GM12878 (cell line): ENCODE results near the gene CACNA2D3. TPM values are rescaled to one million over a fixed set of nuclear protein-coding genes. Genes with fewer than 3 reads are reported as not detected.

Experiments
- ATAC-seq: fragments of 200-7000 bp; cut with Tn5 transposase; 3 replicates; pipeline ENCODE4 v1.9.1; 2020; ENCODE audit warnings: mild to moderate bottlenecking, moderate library complexity
- BruUV-seq: library from RNA; stranded (reverse); fragments of 400-500 nt; replicated peaks from 2 replicates; lab custom pipeline; 2021; lab: Mats Ljungman, UMichigan
- CTCF ChIA-PET: fragments of 300-600 bp; sonication (Branson Sonifier 250); formaldehyde crosslinking; extraction: SDS; loops from one replicate; lab custom pipeline; 2021; ENCODE audit warnings: inconsistent platforms; lab: Yijun Ruan, JAX
- POLR2A ChIA-PET: fragments of 350-600 bp; formaldehyde crosslinking; extraction: SDS; loops from one replicate; lab custom pipeline; 2021; ENCODE audit warnings: inconsistent platforms; lab: Charles Lee
- RAD21 ChIA-PET: fragments of 300-600 bp; sonication (Branson Sonifier 250); formaldehyde crosslinking; loops from one replicate; lab custom pipeline; 2023; ENCODE audit warnings: antibody characterized with exemption; ENCODE audit not compliant: unreplicated experiment; lab: Charles Lee
- SMC1A ChIA-PET: fragments of 300-600 bp; sonication (Branson Sonifier 250); formaldehyde crosslinking; loops from one replicate; lab custom pipeline; 2023; ENCODE audit not compliant: unreplicated experiment, uncharacterized antibody; lab: Charles Lee
- DNase-seq: peaks from one replicate; pipeline ENCODE4 v3.0.0-alpha.2; 2011; ENCODE audit warnings: low read depth, low spot score
- FAIRE-seq: peaks from 3 replicates; lab custom pipeline; 2011; peaks lifted over from hg19 to GRCh38; lab: Jason Lieb, UNC
- H2AFZ ChIP-seq: 2 replicates; pipeline ENCODE4 v1.6.0; 2011; ENCODE audit warnings: low read depth, low read length, control low read depth; ENCODE audit not compliant: control insufficient read depth
- H3K27ac ChIP-seq: 2 replicates; pipeline ENCODE4 v1.5.1; 2011; ENCODE audit warnings: control low read depth; ENCODE audit not compliant: control insufficient read depth, insufficient read depth
- H3K27me3 ChIP-seq, 2 experiments: replicated peaks in 1 of 2; 2 replicates each; pipeline versions ENCODE4 v1.6.0 to v1.6.1; 2011; ENCODE audit warnings: low read length in 1 of 2; ENCODE audit not compliant: control insufficient read depth in 2 of 2, insufficient read depth in 2 of 2
- H3K36me3 ChIP-seq, 2 experiments: 2 replicates each; pipeline ENCODE4 v1.5.1; 2011; ENCODE audit warnings: low read length in 1 of 2; ENCODE audit not compliant: control insufficient read depth in 2 of 2, insufficient read depth in 2 of 2
- H3K4me1 ChIP-seq: 2 replicates; pipeline ENCODE4 v1.6.1; 2011; ENCODE audit warnings: mild to moderate bottlenecking, low read length, moderate library complexity, mixed read lengths; ENCODE audit not compliant: control insufficient read depth, insufficient read depth
- H3K4me2 ChIP-seq: 2 replicates; pipeline ENCODE4 v1.6.0; 2011; ENCODE audit warnings: control low read depth; ENCODE audit not compliant: control insufficient read depth, insufficient read depth
- H3K4me3 ChIP-seq: fragments of 200-600 bp; sonication (generic); 2 replicates; pipeline ENCODE4 v1.5.1; 2016
- H3K79me2 ChIP-seq: 2 replicates; pipeline ENCODE4 v1.6.0; 2011; ENCODE audit warnings: low read length; ENCODE audit not compliant: control insufficient read depth, insufficient read depth
- H3K9ac ChIP-seq: 2 replicates; pipeline ENCODE4 v1.8.0; 2011; ENCODE audit warnings: low read length, control low read depth, mixed read lengths; ENCODE audit not compliant: control insufficient read depth, insufficient read depth
- H3K9me3 ChIP-seq: replicated peaks from 3 replicates; pipeline ENCODE4 v1.5.1; 2011; ENCODE audit warnings: mild to moderate bottlenecking, low read length; ENCODE audit not compliant: control insufficient read depth, insufficient read depth
- H4K20me1 ChIP-seq: 2 replicates; pipeline ENCODE4 v1.6.0; 2011; ENCODE audit not compliant: control insufficient read depth, insufficient read depth
- BCL11A ChIP-seq: IDR thresholded peaks from 2 replicates; pipeline ENCODE4 v1.6.1; 2011; ENCODE audit warnings: low read depth, low read length
- CHD4 ChIP-seq: fragments of 200-600 bp; sonication (generic); IDR thresholded peaks from 2 replicates; pipeline ENCODE4 v1.6.1; 2016; ENCODE audit warnings: mild to moderate bottlenecking
- CTCF ChIP-seq, 3 experiments: IDR thresholded peaks in 2 of 3; conservative IDR thresholded peaks in 1 of 3; 2 replicates each; pipeline ENCODE4 v1.5.1; 2011; ENCODE audit warnings: low read depth in 3 of 3, low read length in 3 of 3, mild to moderate bottlenecking in 3 of 3, control low read depth in 2 of 3, moderate library complexity in 2 of 3, inconsistent platforms in 1 of 3, mixed read lengths in 1 of 3; ENCODE audit not compliant: control insufficient read depth in 2 of 3, insufficient read depth in 1 of 3; ENCODE audit errors: extremely low read depth in 1 of 3
- FOS ChIP-seq: IDR thresholded peaks from 3 replicates; pipeline ENCODE4 v1.6.1; 2011; ENCODE audit warnings: borderline replicate concordance; ENCODE audit not compliant: insufficient read length; ENCODE audit errors: extremely low read depth
- HDAC2 ChIP-seq: fragments of 200-600 bp; sonication (generic); IDR thresholded peaks from 2 replicates; pipeline ENCODE4 v1.6.1; 2017
- NFXL1 ChIP-seq: fragments of 450-650 bp; IDR thresholded peaks from 2 replicates; pipeline ENCODE4 v1.6.1; 2017; ENCODE audit warnings: antibody characterized with exemption, mild to moderate bottlenecking, borderline replicate concordance
- NFYB ChIP-seq: IDR thresholded peaks from 2 replicates; pipeline ENCODE4 v1.6.1; 2011; ENCODE audit warnings: low read depth, mild to moderate bottlenecking, low read length, improper control_type of control experiment, moderate library complexity; ENCODE audit not compliant: insufficient read depth
- POLR2AphosphoS2 ChIP-seq: IDR thresholded peaks from 2 replicates; pipeline ENCODE4 v1.6.1; 2011; ENCODE audit warnings: low read depth, mild to moderate bottlenecking, low read length, improper control_type of control experiment, moderate library complexity
- SIX5 ChIP-seq: IDR thresholded peaks from 2 replicates; pipeline ENCODE4 v1.6.1; 2011; ENCODE audit warnings: mild to moderate bottlenecking, low read depth, low read length, moderate library complexity; ENCODE audit not compliant: severe bottlenecking
- SMAD5 ChIP-seq: IDR thresholded peaks from 2 replicates; pipeline ENCODE4 v1.6.1; 2016; ENCODE audit warnings: antibody characterized with exemption, low read depth
- SMC3 ChIP-seq: IDR thresholded peaks from 2 replicates; pipeline ENCODE4 v1.6.1; 2011; ENCODE audit warnings: low read length, improper control_type of control experiment, borderline replicate concordance
- SREBF2 ChIP-seq: IDR thresholded peaks from 2 replicates; pipeline ENCODE4 v1.6.1; 2012; ENCODE audit warnings: mild to moderate bottlenecking, low read length
- TCF7 ChIP-seq: IDR thresholded peaks from 2 replicates; pipeline ENCODE4 v1.6.1; 2014; ENCODE audit warnings: antibody characterized with exemption, borderline replicate concordance
- ZNF274 ChIP-seq: IDR thresholded peaks from one replicate; pipeline ENCODE4 v1.8.0; 2011; ENCODE audit not compliant: insufficient read length, insufficient read depth
- ZNF622 ChIP-seq: fragments of 450-650 bp; IDR thresholded peaks from 2 replicates; pipeline ENCODE4 v1.6.1; 2017; ENCODE audit warnings: mild to moderate bottlenecking, inconsistent platforms
- WGBS: methylation state at CpG from one replicate; pipeline ENCODE4 v1.1.6; 2016; ENCODE audit warnings: low lambda C conversion rate; ENCODE audit not compliant: insufficient replicate concordance, insufficient coverage; ENCODE audit errors: missing lambda C conversion rate; 5-methylcytosine and 5-hydroxymethylcytosine counted together
- in situ Hi-C: fragments of 300-500 bp; cut with MboI; formaldehyde crosslinking; loops from 9 replicates; pipeline ENCODE4 v1.14.3; 2018; ENCODE audit warnings: mixed read lengths
- intact Hi-C: fragments of 100-400 bp; cut with micrococcal nuclease; formaldehyde crosslinking; loops from one replicate; pipeline ENCODE4 v1.14.2; 2022; ENCODE audit not compliant: unreplicated experiment
- polyA plus RNA-seq, 11 experiments: library from polyadenylated mRNA; depleted of rRNA in 4 of 11; unstranded in 6 of 11; stranded (reverse) in 5 of 11; fragments of >200 nt; fragmentation: Nextera tagmentation in 4 of 11; fragmentation: Illumina TruSeq in 1 of 11; extraction: Ambion mirVana in 4 of 11; extraction: Trizol in 1 of 11; gene quantifications; 1 replicate in 1 of 11; 2 replicates in 10 of 11; pipeline versions ENCODE4 v1.2.1 to v1.2.3, GENCODE V29; 2011 to 2016; ENCODE audit warnings: inconsistent platforms in 2 of 11, missing spikeins in 2 of 11, low read depth in 1 of 11
- total RNA-seq, 4 experiments: library from RNA; depleted of rRNA in 3 of 4; stranded (reverse); fragments of >200 nt in 3 of 4; fragmentation: Illumina TruSeq in 1 of 4; extraction: Trizol in 1 of 4; gene quantifications; 2 replicates each; pipeline versions ENCODE4 v1.2.1 to v1.2.3, GENCODE V29; 2013 to 2021
- TF ChIP-seq, protein P1 (sequence below): fragments of 450-650 bp; IDR thresholded peaks from 2 replicates; pipeline ENCODE4 v1.6.1; 2017; ENCODE audit warnings: low read depth, mild to moderate bottlenecking, moderate library complexity

CACNA2D3 gene
- total and polyA plus RNA-seq, 10 of the 15 experiments (the other 5 are each of a cell fraction or from before 2014, with no cell fraction given), result not detected

DNA sequence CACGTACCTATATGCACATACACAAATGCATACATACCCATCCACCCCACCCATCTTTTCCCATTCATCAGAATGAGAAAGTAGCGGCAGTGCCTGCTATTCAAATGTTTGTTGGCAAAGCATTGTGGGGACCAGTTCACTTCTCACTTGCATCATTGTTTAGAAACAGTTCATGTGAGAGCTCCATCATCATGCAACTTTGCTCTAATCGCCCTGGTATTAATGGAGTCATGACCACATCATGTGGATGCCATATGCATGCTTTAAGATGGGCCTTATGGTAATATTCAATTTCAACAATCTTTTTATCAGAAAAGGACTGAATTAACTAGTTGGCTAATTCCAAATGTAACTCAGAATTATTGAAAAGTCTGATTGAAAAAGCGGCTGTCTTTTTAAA lies 725.0 kb downstream of the CACNA2D3 start:
- H3K4me3 ChIP-seq, result no peak overlapping the region
- H2AFZ ChIP-seq, result no peak overlapping the region
- no peak overlapping the region for H3K4me2 ChIP-seq
- no peaks in the 10 kb centered on the region; a peak in 1 of 4 replicates for H3K27me3 ChIP-seq
- no peaks in the 10 kb centered on the region for H4K20me1 ChIP-seq
- H3K36me3 ChIP-seq, result no peaks in the 10 kb centered on the region
- no peak for DNase-seq
- ChIA-PET SMC1A (no interaction called here), POLR2A (no interaction called here), CTCF (no interaction called here), RAD21 (no interaction called here)
- H3K27ac ChIP-seq, result no peak overlapping the region
- TF ChIP-seq FOS (no peak), ZNF274 (no peak), TCF7 (no peak), SMAD5 (no peak), NFYB (no peak), HDAC2 (no peak), SIX5 (no peak), BCL11A (no peak), CHD4 (no peak), SMC3 (no peak), CTCF (IDR thresholded peaks at IDR 0.05 in 2 of 3, conservative IDR thresholded peaks at IDR 0.05 in 1 of 3; ENCODE audit: control insufficient read depth in 2 of 3, extremely low read depth in 1 of 3, insufficient read depth in 1 of 3, low read depth in 3 of 3, low read length in 3 of 3) (no peak), ZNF622 (no peak), SREBF2 (no peak), POLR2AphosphoS2 (no peak), NFXL1 (no peak)
- TF ChIP-seq, protein P1, sequence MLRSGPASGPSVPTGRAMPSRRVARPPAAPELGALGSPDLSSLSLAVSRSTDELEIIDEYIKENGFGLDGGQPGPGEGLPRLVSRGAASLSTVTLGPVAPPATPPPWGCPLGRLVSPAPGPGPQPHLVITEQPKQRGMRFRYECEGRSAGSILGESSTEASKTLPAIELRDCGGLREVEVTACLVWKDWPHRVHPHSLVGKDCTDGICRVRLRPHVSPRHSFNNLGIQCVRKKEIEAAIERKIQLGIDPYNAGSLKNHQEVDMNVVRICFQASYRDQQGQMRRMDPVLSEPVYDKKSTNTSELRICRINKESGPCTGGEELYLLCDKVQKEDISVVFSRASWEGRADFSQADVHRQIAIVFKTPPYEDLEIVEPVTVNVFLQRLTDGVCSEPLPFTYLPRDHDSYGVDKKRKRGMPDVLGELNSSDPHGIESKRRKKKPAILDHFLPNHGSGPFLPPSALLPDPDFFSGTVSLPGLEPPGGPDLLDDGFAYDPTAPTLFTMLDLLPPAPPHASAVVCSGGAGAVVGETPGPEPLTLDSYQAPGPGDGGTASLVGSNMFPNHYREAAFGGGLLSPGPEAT, result no peak
- no peak for ATAC-seq
- no peak for FAIRE-seq
- H3K9me3 ChIP-seq, result no peaks in the 10 kb centered on the region
- WGBS, result 39% methylated on average over 4 of the region's 4 CpGs
- intact Hi-C loops, result no loop called here
- no TSS peak for BruUV-seq
- no peaks in the 10 kb centered on the region for H3K79me2 ChIP-seq
- H3K4me1 ChIP-seq, result no peaks in the 10 kb centered on the region
- in situ Hi-C loops, result no loop called here
- H3K9ac ChIP-seq, result no peak overlapping the region
